CD1c-positive myeloid dendritic cell (primary cell): ENCODE measurements around the gene GPR161.
A peak's percentile ranks its signal among the peaks of the same experiment; 100 is the strongest.

ENCODE experiments used
- DNase-seq: peaks from one replicate; pipeline ENCODE4 v3.0.0-alpha.2; 2016; ENCODE audit errors: extremely low spot score

GPR161 gene

DNA sequence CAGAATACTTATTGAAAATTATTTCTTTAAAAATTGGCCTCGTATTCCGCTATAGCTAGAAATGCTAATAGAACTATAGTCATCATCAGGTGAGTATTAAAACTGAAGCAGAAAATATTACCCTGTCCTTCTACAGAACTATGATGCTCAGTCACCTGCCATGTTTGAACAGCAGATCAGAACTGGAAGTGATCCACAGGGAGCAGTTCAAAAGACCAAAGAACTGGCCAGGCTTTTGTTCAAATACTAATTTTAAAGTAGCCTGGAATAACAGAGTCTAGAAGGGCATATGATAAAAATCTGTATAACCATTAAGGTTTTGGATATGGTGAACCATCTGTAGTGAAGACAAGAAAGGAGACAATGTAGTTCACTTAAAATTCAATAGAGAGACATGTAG is 94.4 kb downstream of the GPR161 start:
- no peak for DNase-seq

DNA sequence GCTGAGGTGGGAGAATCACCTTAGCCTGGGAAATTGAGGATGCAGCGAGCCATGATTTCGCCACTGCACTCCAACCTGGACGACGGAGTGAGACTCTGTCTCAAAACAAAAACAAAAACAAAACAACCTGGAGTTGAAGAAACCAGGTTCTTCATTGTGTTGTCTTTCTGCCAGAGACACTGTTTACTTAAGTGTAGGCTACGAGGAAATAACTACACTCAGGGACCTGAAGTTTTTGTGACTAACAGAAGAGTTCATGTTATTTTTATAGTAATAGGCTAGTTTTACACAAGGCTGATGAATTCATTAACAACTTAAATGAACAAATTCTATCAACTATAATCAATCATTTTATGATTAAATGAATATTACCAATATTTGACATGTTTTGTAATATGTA is 101.4 kb downstream of the GPR161 start:
- no peak for DNase-seq

DNA sequence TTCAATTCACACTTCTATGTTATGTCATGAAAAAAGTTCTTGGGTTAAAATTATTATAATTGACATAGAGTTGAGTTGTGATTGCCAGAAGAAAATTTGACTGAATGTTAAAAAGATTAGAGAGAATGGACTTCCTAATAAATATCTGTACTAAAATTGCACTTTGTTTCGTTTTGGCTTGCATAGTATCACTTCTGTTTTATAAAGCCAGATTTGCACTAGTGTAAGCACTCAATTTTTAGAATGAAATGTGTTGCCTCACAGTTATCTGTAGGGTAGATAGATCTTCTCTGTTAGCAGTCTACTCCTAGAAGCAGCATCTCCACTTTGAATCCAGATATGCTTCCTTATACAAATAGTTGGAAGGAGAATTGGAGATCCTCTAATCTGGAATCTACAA is 104.7 kb downstream of the GPR161 start:
- peak; percentile 55 for DNase-seq

DNA sequence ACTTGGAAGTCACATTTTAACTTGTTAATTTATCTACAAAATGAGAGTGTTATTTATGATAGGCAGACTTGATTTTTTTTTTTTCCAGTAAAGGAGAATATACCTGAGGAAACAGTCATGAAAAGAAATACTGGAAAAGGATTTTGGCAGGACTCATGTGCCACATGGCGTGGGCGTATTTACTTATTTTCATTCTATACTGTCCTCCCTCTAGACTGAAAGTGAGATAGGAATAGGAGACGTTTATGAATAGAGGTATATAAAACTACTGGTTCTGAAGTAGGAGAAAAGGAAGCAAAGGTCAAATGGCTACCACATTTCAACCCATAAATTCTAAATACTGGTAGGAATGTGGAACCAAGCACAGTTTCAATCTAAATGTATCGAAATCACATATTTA is 105.1 kb downstream of the GPR161 start:
- DNase-seq, result no peak

DNA sequence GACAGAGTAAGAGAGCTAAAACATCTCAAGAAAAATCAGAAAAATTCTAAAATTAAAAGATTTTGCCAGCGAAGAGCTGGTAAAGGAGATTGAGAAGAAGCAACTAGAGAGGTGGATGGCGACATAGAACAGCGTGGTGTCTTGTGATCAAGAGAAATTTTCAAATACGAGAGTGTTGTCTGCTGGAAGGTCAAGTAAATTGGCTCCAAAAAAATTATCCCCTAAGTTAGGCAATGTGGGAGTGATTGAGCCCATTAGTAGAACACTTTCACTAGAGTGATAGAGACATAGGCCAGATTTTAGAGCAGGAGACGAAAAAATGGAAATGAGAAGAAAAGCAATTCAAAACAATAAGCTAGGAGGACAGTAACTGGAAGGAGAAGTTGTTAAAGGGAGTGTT is 105.5 kb downstream of the GPR161 start:
- DNase-seq, result peak; percentile 11
